K562 (cell line): ENCODE measurements around the gene LRRC4B. TPM values are rescaled to one million over a fixed set of nuclear protein-coding genes. Genes with fewer than 3 reads are reported as not detected.

Source experiments
- ATAC-seq: fragments of 200-7000 bp; cut with Tn5 transposase; 3 replicates; pipeline ENCODE4 v1.9.1; 2020; ENCODE audit warnings: moderate library complexity
- BruUV-seq: library from RNA; stranded (reverse); fragments of 400-500 nt; replicated peaks from 2 replicates; lab custom pipeline; 2021; lab: Mats Ljungman, UMichigan
- CTCF ChIA-PET: fragments of 300-600 bp; formaldehyde crosslinking; extraction: SDS; loops from one replicate; lab custom pipeline; 2021; ENCODE audit warnings: low intra/inter-chr PET ratio; lab: Yijun Ruan, JAX
- POLR2A ChIA-PET: fragments of 300-600, 350-650 bp; sonication (Branson Sonifier 250); formaldehyde crosslinking; extraction: SDS; loops from one replicate; lab custom pipeline; 2021; ENCODE audit warnings: antibody characterized with exemption, inconsistent platforms; lab: Yijun Ruan, JAX
- DNase-seq, 4 experiments: peaks; one replicate each; pipeline versions ENCODE4 v3.0.0 to v3.0.0-alpha.2; 2011 to 2018; ENCODE audit warnings: low spot score in 3 of 4, mixed read lengths in 3 of 4; ENCODE audit errors: extremely low read depth in 1 of 4
- FAIRE-seq: peaks from 2 replicates; lab custom pipeline; 2011; peaks lifted over from hg19 to GRCh38; lab: Jason Lieb, UNC
- H2AFZ ChIP-seq: 2 replicates; pipeline ENCODE4 v1.6.0; 2011; ENCODE audit warnings: low read depth, low read length, control low read depth, inconsistent platforms
- H3K27ac ChIP-seq: fragments of 200-600 bp; 3 replicates; pipeline ENCODE4 v1.8.0; 2011; ENCODE audit warnings: low read depth, mild to moderate bottlenecking, control low read depth, inconsistent platforms, low read length, moderate library complexity, mixed read lengths; ENCODE audit errors: extremely low read depth
- H3K27me3 ChIP-seq, 2 experiments: fragments of 300-600 bp in 1 of 2; 2 replicates in 1 of 2; 3 replicates in 1 of 2; pipeline versions ENCODE4 v1.6.0 to v1.8.0; 2011; ENCODE audit warnings: inconsistent platforms in 2 of 2, low read length in 2 of 2, mild to moderate bottlenecking in 1 of 2, mixed read lengths in 1 of 2, moderate library complexity in 1 of 2; ENCODE audit not compliant: control insufficient read depth in 2 of 2, insufficient read depth in 2 of 2
- H3K36me3 ChIP-seq: fragments of 300-600 bp; 3 replicates; pipeline ENCODE4 v1.8.0; 2011; ENCODE audit warnings: mild to moderate bottlenecking, low read length, inconsistent platforms; ENCODE audit not compliant: control insufficient read depth, insufficient read depth
- H3K4me1 ChIP-seq, 2 experiments: fragments of 200-600 bp in 1 of 2; replicated peaks in 1 of 2; 2 replicates in 1 of 2; 3 replicates in 1 of 2; pipeline versions ENCODE4 v1.5.1 to v1.8.0; 2011; ENCODE audit warnings: inconsistent platforms in 2 of 2, low read length in 2 of 2, mild to moderate bottlenecking in 1 of 2, mixed read lengths in 1 of 2, moderate library complexity in 1 of 2; ENCODE audit not compliant: control insufficient read depth in 2 of 2, insufficient read depth in 2 of 2
- H3K4me2 ChIP-seq: 2 replicates; pipeline ENCODE4 v1.6.1; 2011; ENCODE audit warnings: low read length, control low read depth, inconsistent platforms, mixed read lengths; ENCODE audit not compliant: insufficient read depth
- H3K4me3 ChIP-seq: fragments of 200-600 bp; sonication (generic), shearing (Covaris generic); 2 replicates; pipeline ENCODE4 v1.5.1; 2016; ENCODE audit warnings: control low read depth, inconsistent platforms
- H3K79me2 ChIP-seq: fragments of 200-600 bp; 3 replicates; pipeline ENCODE4 v1.8.0; 2011; ENCODE audit warnings: low read length, inconsistent platforms; ENCODE audit not compliant: control insufficient read depth, insufficient read depth
- H3K9ac ChIP-seq, 2 experiments: 2 replicates each; pipeline versions ENCODE4 v1.6.0 to v1.6.1; 2011; ENCODE audit warnings: low read depth in 2 of 2, low read length in 2 of 2, control low read depth in 1 of 2, inconsistent platforms in 1 of 2, mild to moderate bottlenecking in 1 of 2, mixed read lengths in 1 of 2; ENCODE audit not compliant: insufficient read depth in 1 of 2
- H3K9me1 ChIP-seq: one replicate; pipeline ENCODE4 v1.6.0; 2011; ENCODE audit warnings: inconsistent platforms, mild to moderate bottlenecking, low read length, moderate library complexity; ENCODE audit not compliant: control insufficient read depth, insufficient read depth
- H3K9me3 ChIP-seq: replicated peaks from 2 replicates; pipeline ENCODE4 v1.5.1; 2011; ENCODE audit warnings: low read depth, low read length, inconsistent platforms; ENCODE audit not compliant: control insufficient read depth, insufficient read depth
- H4K20me1 ChIP-seq: replicated peaks from 2 replicates; pipeline ENCODE4 v1.6.1; 2011; ENCODE audit warnings: low read length, inconsistent platforms, mixed read lengths; ENCODE audit not compliant: control insufficient read depth, insufficient read depth
- CEBPG ChIP-seq, 3 experiments: fragments of 200-800 bp in 1 of 3; sonication (Bioruptor generic) in 1 of 3; sonication (generic) in 1 of 3; formaldehyde crosslinking in 1 of 3; IDR thresholded peaks in 2 of 3; conservative IDR thresholded peaks in 1 of 3; 2 replicates each; pipeline versions ENCODE4 v1.6.1 to v1.8.0; 2016 to 2022; ENCODE audit warnings: missing compliant biosample characterization in 2 of 3, missing genetic modification characterization in 2 of 3, mild to moderate bottlenecking in 1 of 3, missing genetic modification reagents in 1 of 3
- CHD1 ChIP-seq: fragments of 200-600 bp; sonication (generic); IDR thresholded peaks from one replicate; pipeline ENCODE4 v1.6.1; 2012; ENCODE audit warnings: mild to moderate bottlenecking, moderate library complexity, low read length, inconsistent platforms
- FIP1L1 ChIP-seq: fragments of 200-400 bp; formaldehyde crosslinking; IDR thresholded peaks from 2 replicates; pipeline ENCODE4 v1.6.1; 2018; ENCODE audit warnings: mild to moderate bottlenecking, low read depth, low read length; ENCODE audit not compliant: poor library complexity, severe bottlenecking
- GTF2E2 ChIP-seq: fragments of 200-800 bp; sonication (Bioruptor generic); IDR thresholded peaks from 2 replicates; pipeline ENCODE4 v1.6.1; 2016; ENCODE audit warnings: missing genetic modification characterization, missing compliant biosample characterization
- MTA2 ChIP-seq: fragments of 450-650 bp; IDR thresholded peaks from 2 replicates; pipeline ENCODE4 v1.6.1; 2016; ENCODE audit warnings: low read depth
- MTA3 ChIP-seq: fragments of 450-650 bp; formaldehyde crosslinking; IDR thresholded peaks from 2 replicates; pipeline ENCODE4 v1.6.1; 2017; ENCODE audit warnings: mild to moderate bottlenecking, borderline replicate concordance
- PML ChIP-seq: IDR thresholded peaks from 2 replicates; pipeline ENCODE4 v1.6.1; 2012; ENCODE audit warnings: low read length, inconsistent platforms
- PYGO2 ChIP-seq: fragments of 450-650 bp; IDR thresholded peaks from 2 replicates; pipeline ENCODE4 v1.6.1; 2016; ENCODE audit warnings: mild to moderate bottlenecking, missing genetic modification characterization, moderate library complexity, missing compliant biosample characterization
- SRSF9 ChIP-seq: fragments of 200-400 bp; formaldehyde crosslinking; IDR thresholded peaks from 2 replicates; pipeline ENCODE4 v1.6.1; 2017; ENCODE audit warnings: low read depth, low read length, borderline replicate concordance
- STAT6 ChIP-seq: sonication (generic); formaldehyde crosslinking; IDR thresholded peaks from 2 replicates; pipeline ENCODE4 v1.8.1; 2023; ENCODE audit warnings: mild to moderate bottlenecking, missing genetic modification reagents
- TAL1 ChIP-seq: fragments of 450-650 bp; IDR thresholded peaks from 2 replicates; pipeline ENCODE4 v1.6.1; 2016; ENCODE audit warnings: mild to moderate bottlenecking
- TCF7L2 ChIP-seq: fragments of 150-350 bp; IDR thresholded peaks from 2 replicates; pipeline ENCODE4 v1.6.1; 2016; ENCODE audit warnings: low read depth, mild to moderate bottlenecking, low read length, moderate library complexity
- THRAP3 ChIP-seq: fragments of 450-650 bp; IDR thresholded peaks from 2 replicates; pipeline ENCODE4 v1.6.1; 2016; ENCODE audit warnings: mild to moderate bottlenecking, inconsistent platforms, borderline replicate concordance
- ZFPM2 ChIP-seq: fragments of 250-450 bp; sonication (Bioruptor Pico); IDR thresholded peaks from 2 replicates; pipeline ENCODE4 v1.5.1; 2022; ENCODE audit warnings: mild to moderate bottlenecking
- ZNF146 ChIP-seq: IDR thresholded peaks from one replicate; pipeline ENCODE4 v1.6.1; 2018; ENCODE audit warnings: missing compliant biosample characterization; ENCODE audit not compliant: unreplicated experiment
- ZNF507 ChIP-seq: conservative IDR thresholded peaks from 2 replicates; pipeline ENCODE4 v1.6.1; 2017; ENCODE audit warnings: missing genetic modification characterization, missing compliant biosample characterization
- ZNF592 ChIP-seq: fragments of 450-650 bp; IDR thresholded peaks from 2 replicates; pipeline ENCODE4 v1.6.1; 2017; ENCODE audit warnings: antibody characterized with exemption, mild to moderate bottlenecking
- WGBS: fragments of 100-300 bp; shearing (Covaris generic); methylation state at CpG from one replicate; pipeline ENCODE4 v1.1.6; 2016; ENCODE audit warnings: low coverage, mixed read lengths; ENCODE audit not compliant: insufficient coverage; ENCODE audit errors: missing lambda C conversion rate; 5-methylcytosine and 5-hydroxymethylcytosine counted together
- in situ Hi-C: fragments of 300-500 bp; cut with MboI; formaldehyde crosslinking; loops from 4 replicates; pipeline ENCODE4 v1.15.0; 2018; ENCODE audit warnings: inconsistent platforms, mixed read lengths
- intact Hi-C: fragments of 100-400 bp; cut with micrococcal nuclease; formaldehyde crosslinking; loops from 2 replicates; pipeline ENCODE4 v1.14.2; 2022
- polyA plus RNA-seq, 8 experiments: library from polyadenylated mRNA; depleted of rRNA in 4 of 8; stranded (reverse) in 5 of 8; unstranded in 3 of 8; fragments of >200 nt; fragmentation: Nextera tagmentation in 2 of 8; fragmentation: Illumina TruSeq in 1 of 8; extraction: Ambion mirVana in 2 of 8; extraction: Trizol in 1 of 8; gene quantifications; 2 replicates each; pipeline versions ENCODE4 v1.2.1 to v1.2.3, GENCODE V29; 2011 to 2014; ENCODE audit warnings: inconsistent platforms in 1 of 8, missing spikeins in 1 of 8
- total RNA-seq, 7 experiments: library from RNA; depleted of rRNA in 6 of 7; stranded (reverse); fragments of >200 nt in 6 of 7; fragmentation: Illumina TruSeq in 2 of 7; extraction: Trizol in 2 of 7; gene quantifications; 2 replicates each; pipeline versions ENCODE4 v1.2.1 to v1.2.3, GENCODE V29; 2011 to 2021; ENCODE audit warnings: low replicate concordance in 1 of 7

LRRC4B gene
- total and polyA plus RNA-seq, 9 of the 15 experiments (the other 6 are each of a cell fraction or from before 2014, with no cell fraction given) = 0.18 to 9.6 (median 2.9) TPM; not detected in 2

- Histone ChIP-seq H2AFZ (no peak overlapping the region), H3K27me3 (peaks cover 0 to 5% of the 10 kb centered on the region in 2 experiments; a peak in 1 of 5 replicates), H3K9me3 (peaks cover 3% of the 10 kb centered on the region), H3K4me2 (no peak overlapping the region), H3K4me3 (no peak overlapping the region), H3K36me3 (no peaks in the 10 kb centered on the region), H3K79me2 (no peaks in the 10 kb centered on the region), H4K20me1 (peaks cover 2% of the 10 kb centered on the region; the same call in 1 of the 2 replicates), H3K4me1 (peaks cover 0 to 9% of the 10 kb centered on the region in 2 experiments; a peak in 3 of 5 replicates), H3K9ac (no peak overlapping the region), H3K9me1 (no peaks in the 10 kb centered on the region), H3K27ac (no peak overlapping the region)
- DNase-seq (no peak), ATAC-seq (no peak), FAIRE-seq (no peak)
- in situ Hi-C loops (loop anchor here (10.0 kb wide), 1 partner anchor 379 kb away; the partner anchor contains the start of gene KLK4), intact Hi-C loops (loop anchor here (5.0 to 10.0 kb wide), 3 partner anchors 67 to 387 kb away; no protein-coding TSS in a partner anchor)
- POLR2A ChIA-PET = no interaction called here
- CTCF ChIA-PET = interaction anchor here (0.6 kb wide), 1 partner anchor 112 kb away, joined by 3 read pairs; no protein-coding TSS in a partner anchor
- BruUV-seq = no TSS peak
- WGBS = 30% methylated on average over 9 of the region's 11 CpGs
- no peak for TF ChIP-seq CEBPG (CRISPR knock-in tag; IDR thresholded peaks at IDR 0.05)
- no peak for TF ChIP-seq CEBPG (tag; conservative IDR thresholded peaks at IDR 0.05 in 1 of 2, IDR thresholded peaks at IDR 0.05 in 1 of 2)
- no peak for TF ChIP-seq SRSF9
- TF ChIP-seq MTA2 = no peak
- TF ChIP-seq MTA3 = no peak
- TF ChIP-seq GTF2E2 (tag) = no peak
- TF ChIP-seq TCF7L2 = no peak
- TF ChIP-seq ZNF507 = no peak
- no peak for TF ChIP-seq PML
- no peak for TF ChIP-seq ZNF146 (CRISPR knock-in tag)
- TF ChIP-seq THRAP3 = no peak
- TF ChIP-seq TAL1 = no peak
- TF ChIP-seq STAT6 = no peak
- TF ChIP-seq ZFPM2 (CRISPR knock-in tag) = no peak
- no peak for TF ChIP-seq CHD1
- TF ChIP-seq ZNF592 = no peak
- no peak for TF ChIP-seq FIP1L1
- TF ChIP-seq PYGO2 (tag) = no peak
Measured at GRCh38 chr19:50535672-50536187, 32.5 kb downstream of the LRRC4B start.
